HTERT RPE-1 (cell line): ENCODE data around the gene EPN1.
"Not testable (repeated sequence)": the region's sequence is repeated elsewhere in the genome, so short reads cannot be mapped to it uniquely, and the experiment has no call there.

ENCODE experiments used
- in situ Hi-C: fragments of 300-500 bp; cut with MboI; formaldehyde crosslinking; loops from 4 replicates; pipeline ENCODE4 v1.14.3; 2020; ENCODE audit warnings: low sequenced_read_pairs

Gene EPN1

GRCh38 chr19:55716531-55716930, 41.5 kb downstream of the EPN1 start:
- in situ Hi-C loops = no loop called here

DNA sequence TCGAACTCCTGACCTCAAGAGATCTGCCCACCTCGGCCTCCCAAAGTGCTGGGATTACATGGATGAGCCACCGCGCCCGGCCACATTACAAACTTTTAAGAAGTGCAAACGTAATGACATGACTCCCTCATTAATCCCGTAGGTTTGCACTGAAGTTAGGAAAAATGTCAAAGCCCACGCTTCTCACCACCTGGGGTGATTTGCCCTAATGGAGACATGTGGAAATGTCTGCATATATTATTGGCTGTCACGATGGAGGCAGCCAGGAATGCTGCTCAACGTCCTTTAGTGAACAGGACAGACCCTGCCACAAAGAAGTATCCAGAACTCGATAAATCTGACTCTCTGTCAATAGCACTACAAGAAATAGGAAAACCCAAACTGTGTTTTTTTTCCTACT, 42.2 kb downstream of the EPN1 start:
- in situ Hi-C loops = no loop called here

GRCh38 chr19:55717879-55718711, 43.1 kb downstream of the EPN1 start:
- in situ Hi-C loops = not testable (repeated sequence)

GRCh38 chr19:55720214-55720746, 45.3 kb downstream of the EPN1 start:
- in situ Hi-C loops = no loop called here

DNA sequence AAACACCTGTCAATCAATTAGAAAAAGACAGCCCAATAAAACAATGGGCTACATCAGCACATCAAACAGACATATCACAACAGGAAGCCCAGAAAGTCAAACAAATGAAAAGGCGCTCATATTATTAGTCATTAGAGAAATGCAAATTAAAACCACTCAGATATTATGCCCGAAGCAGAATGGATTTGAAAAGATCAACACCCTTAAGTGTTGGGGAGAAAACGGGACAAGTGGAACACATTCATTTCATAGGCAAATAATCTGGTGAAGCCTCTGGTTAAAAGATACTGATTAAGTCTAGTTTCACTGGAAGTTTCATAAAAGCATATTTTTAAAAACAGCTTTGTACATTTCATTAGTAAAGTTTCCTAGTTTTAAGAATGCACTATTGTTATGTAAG, 45.8 kb downstream of the EPN1 start:
- in situ Hi-C loops = no loop called here

DNA sequence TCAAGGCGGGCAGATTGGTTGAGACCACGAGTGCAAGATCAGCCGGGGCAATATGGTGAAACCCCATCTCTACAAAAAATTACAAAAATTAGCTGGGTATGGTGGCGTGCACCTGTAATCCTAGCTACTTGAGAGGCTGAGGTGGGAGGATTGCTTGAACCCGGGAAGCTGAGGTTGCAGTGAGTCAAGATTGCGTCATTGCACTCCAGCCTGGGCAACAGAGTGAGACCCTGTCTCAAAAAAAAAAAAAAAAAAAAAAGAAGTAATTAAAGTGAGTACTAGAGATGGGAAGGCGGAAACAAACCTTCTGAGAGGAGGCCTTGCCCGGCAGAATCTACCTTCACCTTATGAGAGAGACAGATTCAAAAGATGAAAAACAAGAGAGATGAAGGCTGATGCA, 48.5 kb downstream of the EPN1 start:
- in situ Hi-C loops = no loop called here

GRCh38 chr19:55730378-55730777, 55.4 kb downstream of the EPN1 start:
- in situ Hi-C loops = not testable (repeated sequence)

DNA sequence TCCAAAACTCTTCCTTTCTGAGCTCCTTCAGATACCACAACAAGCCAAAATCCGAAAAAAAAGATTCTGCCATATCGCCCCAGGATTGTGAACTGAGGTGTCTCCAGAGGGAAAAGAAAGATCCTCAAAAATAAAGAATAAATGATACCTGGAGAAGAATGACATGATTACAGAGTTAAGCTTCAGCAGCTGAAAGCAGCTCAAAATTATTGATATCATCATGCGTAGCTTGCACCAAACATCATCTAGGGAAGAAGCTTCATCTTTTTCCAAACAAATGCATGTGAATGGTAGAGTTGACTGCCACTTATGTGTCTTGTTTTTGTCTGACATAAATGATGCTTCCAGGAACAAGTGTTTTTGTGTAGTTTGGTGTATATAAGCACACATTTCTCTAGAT, 63.3 kb downstream of the EPN1 start, which contains the start of gene NLRP9:
Gene NLRP9, minus strand, starts transcription at position 101 of the 400 bp plus-strand sequence. Its CDS starts 28 bp downstream, at position 73.
- in situ Hi-C loops = no loop called here

DNA sequence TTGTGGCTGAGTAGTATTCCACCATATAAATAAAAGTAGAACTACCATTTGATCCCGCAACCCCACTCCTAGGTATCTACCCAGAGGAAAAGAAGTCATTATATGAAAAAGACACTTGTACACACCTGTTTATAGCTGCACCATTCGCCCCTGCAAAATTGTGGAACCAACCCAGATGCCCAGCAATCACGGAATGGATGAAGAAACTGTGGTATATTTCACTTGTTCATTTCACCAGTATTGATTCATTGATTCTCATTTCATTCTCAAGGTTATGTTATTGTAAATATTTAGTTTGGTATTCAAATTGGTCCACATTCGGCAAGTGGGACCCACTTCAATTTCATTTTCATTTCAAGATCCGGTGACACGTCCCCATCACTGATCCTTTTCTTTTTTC, 75.7 kb downstream of the EPN1 start:
- in situ Hi-C loops = no loop called here

DNA sequence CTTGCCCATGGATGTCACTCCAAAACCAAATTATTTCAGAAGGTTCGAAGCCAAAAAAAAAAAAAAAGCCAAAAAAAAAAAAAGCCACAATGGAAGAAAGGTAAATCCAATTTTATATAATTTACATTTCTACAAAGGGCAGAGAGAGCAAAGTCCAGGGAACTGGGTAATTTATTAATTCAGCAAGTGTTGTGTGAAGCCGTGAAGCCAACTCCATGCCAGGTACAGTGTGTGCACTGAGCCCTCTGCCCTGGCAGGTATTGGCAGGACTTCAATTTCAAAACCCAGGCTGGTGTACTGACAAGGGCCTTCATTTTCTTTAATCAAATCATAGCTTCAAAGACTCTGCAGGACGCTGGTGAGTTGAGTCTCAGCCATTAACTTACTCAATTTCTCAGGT, 78.4 kb downstream of the EPN1 start:
- in situ Hi-C loops = no loop called here

DNA sequence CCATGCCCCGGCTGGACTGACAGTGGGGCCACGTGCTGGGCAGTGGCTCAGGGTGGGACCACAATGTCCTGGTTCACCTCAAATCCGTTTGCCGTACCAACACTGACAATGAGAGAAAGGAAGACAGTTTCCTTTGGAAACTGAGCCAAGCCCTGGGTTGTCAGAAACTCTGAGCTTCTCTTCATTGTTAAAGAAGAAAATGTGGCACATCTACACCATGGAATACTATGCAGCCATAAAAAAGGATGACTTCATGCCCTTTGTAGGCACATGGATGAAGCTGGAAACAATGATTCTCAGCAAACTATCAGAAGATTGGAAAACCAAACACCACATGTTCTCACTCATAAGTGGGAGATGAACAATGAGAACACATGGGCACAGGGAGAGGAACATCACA, 81.8 kb downstream of the EPN1 start:
- in situ Hi-C loops = not testable (repeated sequence)

DNA sequence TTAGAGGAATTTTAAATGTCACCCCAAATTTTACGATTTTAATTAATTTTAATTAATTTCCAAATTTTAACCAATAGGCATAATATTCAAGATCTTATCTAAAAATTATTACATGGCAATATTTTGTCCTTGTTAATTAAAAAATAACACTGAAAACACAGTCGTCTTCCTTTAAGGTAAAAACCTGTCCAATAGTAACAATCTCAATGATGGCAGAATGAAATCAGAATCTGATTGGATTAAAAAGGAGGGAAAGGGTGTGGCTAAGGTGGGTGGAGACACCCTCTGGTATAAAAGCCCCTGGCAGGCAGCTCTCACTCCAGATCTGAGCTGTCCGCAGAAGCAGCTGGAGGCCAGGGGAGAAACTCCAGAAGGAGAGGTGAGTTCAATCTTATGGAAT, 83.8 kb downstream of the EPN1 start, which contains the start of gene RFPL4A:
Gene RFPL4A, plus strand, starts transcription at position 301 of the 400 bp plus-strand sequence. CDS start 2,704 bp downstream, outside the sequence.
- in situ Hi-C loops = not testable (repeated sequence)
